Osteoblast (primary cell): ENCODE measurements around the gene FBXW11. TPM values are rescaled to one million over a fixed set of nuclear protein-coding genes. Genes with fewer than 3 reads are reported as not detected.
"Not testable (repeated sequence)": the region's sequence is repeated elsewhere in the genome, so short reads cannot be mapped to it uniquely, and the experiment has no call there.

Experiments used
- DNase-seq: peaks from one replicate; pipeline ENCODE4 v3.0.0; 2011; ENCODE audit warnings: low spot score, mixed read lengths; ENCODE audit not compliant: insufficient read length; ENCODE audit errors: missing footprints
- H2AFZ ChIP-seq: 2 replicates; pipeline ENCODE4 v1.6.0; 2011; ENCODE audit warnings: mild to moderate bottlenecking, low read length
- H3K27ac ChIP-seq: 2 replicates; pipeline ENCODE4 v1.5.1; 2011; ENCODE audit warnings: mild to moderate bottlenecking, low read depth, low read length, moderate library complexity
- H3K27me3 ChIP-seq: 2 replicates; pipeline ENCODE4 v1.6.0; 2012; ENCODE audit warnings: mild to moderate bottlenecking, control low read depth, inconsistent platforms, low read length, moderate library complexity; ENCODE audit not compliant: insufficient read depth
- H3K36me3 ChIP-seq: 2 replicates; pipeline ENCODE4 v1.5.1; 2011; ENCODE audit warnings: mild to moderate bottlenecking, low read length, control low read depth, moderate library complexity; ENCODE audit not compliant: insufficient read depth
- H3K4me1 ChIP-seq: 2 replicates; pipeline ENCODE4 v1.5.1; 2011; ENCODE audit warnings: mild to moderate bottlenecking, low read length, control low read depth, moderate library complexity; ENCODE audit not compliant: insufficient read depth
- H3K4me2 ChIP-seq: 2 replicates; pipeline ENCODE4 v1.6.0; 2011; ENCODE audit warnings: mild to moderate bottlenecking, low read length; ENCODE audit not compliant: insufficient read depth
- H3K4me3 ChIP-seq: fragments of 200-600 bp; sonication (generic); 3 replicates; pipeline ENCODE4 v1.5.1; 2012; ENCODE audit warnings: mild to moderate bottlenecking, low read length, inconsistent platforms; ENCODE audit not compliant: insufficient read depth
- H3K79me2 ChIP-seq: 2 replicates; pipeline ENCODE4 v1.6.0; 2012; ENCODE audit warnings: mild to moderate bottlenecking, low read length, control low read depth, inconsistent platforms; ENCODE audit not compliant: insufficient read depth
- H3K9me3 ChIP-seq: 2 replicates; pipeline ENCODE4 v1.5.1; 2011; ENCODE audit warnings: low read depth, low read length, control low read depth
- H4K20me1 ChIP-seq: 2 replicates; pipeline ENCODE4 v1.6.0; 2012; ENCODE audit warnings: mild to moderate bottlenecking, low read length, control low read depth; ENCODE audit not compliant: insufficient read depth
- CTCF ChIP-seq: IDR thresholded peaks from 2 replicates; pipeline ENCODE4 v1.5.1; 2011; ENCODE audit warnings: mild to moderate bottlenecking, low read depth, low read length, moderate library complexity; ENCODE audit errors: extremely low read depth
- total RNA-seq: library from RNA; depleted of rRNA; stranded (reverse); fragments of >200 nt; gene quantifications from 2 replicates; pipeline ENCODE4 v1.2.3, GENCODE V29; 2012

The FBXW11 gene
- total RNA-seq, 1 donor, result 76.7 TPM

DNA sequence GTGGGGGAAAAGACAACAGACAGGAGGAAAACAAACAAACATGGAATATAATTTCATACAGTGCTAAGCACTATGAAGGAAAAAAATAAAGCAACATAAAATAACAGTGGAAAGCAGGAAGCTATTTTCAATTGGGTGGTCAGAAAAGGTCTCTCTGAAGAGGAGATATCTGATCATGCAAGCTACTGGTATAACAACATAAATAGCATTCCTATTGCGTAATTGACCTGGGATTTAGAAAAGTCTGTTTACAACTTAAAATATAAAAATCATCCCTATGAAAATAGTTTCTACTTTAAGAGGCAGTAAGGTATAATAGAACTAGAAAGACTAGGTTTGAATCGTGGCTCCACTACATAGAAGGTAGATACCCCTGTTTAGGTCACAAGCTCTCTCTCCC lies 61.4 kb downstream of the FBXW11 start:
- Histone ChIP-seq H3K36me3 (peaks cover 2% of the 10 kb centered on the region), H3K79me2 (peaks cover 76% of the 10 kb centered on the region), H3K4me2 (no peak overlapping the region), H4K20me1 (peaks cover 55% of the 10 kb centered on the region), H3K4me1 (peaks cover 10% of the 10 kb centered on the region), H2AFZ (no peak overlapping the region), H3K27ac (no peak overlapping the region), H3K27me3 (no peaks in the 10 kb centered on the region), H3K4me3 (no peak overlapping the region), H3K9me3 (no peaks in the 10 kb centered on the region)
- no peak for TF ChIP-seq CTCF
- DNase-seq, result no peak

DNA sequence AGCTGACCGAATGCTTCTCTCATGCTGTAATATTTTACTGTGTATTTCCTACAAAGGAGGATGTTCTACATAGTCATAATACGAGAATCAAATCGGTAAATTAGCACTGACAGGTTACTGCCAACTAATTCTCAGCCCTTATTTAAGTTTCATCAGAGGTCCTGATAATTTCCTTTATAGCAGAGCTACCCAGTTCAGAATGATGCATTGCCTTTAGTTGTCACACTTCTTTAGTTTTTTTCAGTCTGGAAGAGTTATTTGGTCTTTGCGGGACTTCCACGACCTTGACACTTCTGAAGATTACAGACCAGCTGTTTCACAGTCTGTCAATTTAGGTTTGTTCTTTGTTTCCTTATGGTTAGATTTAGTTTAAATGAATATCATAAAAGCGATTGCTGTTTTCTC lies 64.3 kb downstream of the FBXW11 start:
- Histone ChIP-seq H4K20me1 (peaks cover 63% of the 10 kb centered on the region), H3K4me1 (peaks cover 10% of the 10 kb centered on the region), H3K79me2 (peaks cover 80% of the 10 kb centered on the region)
- not testable (repeated sequence) for H3K27ac ChIP-seq, H3K4me2 ChIP-seq, DNase-seq, H3K27me3 ChIP-seq, H3K4me3 ChIP-seq, H3K36me3 ChIP-seq, H2AFZ ChIP-seq, H3K9me3 ChIP-seq

DNA sequence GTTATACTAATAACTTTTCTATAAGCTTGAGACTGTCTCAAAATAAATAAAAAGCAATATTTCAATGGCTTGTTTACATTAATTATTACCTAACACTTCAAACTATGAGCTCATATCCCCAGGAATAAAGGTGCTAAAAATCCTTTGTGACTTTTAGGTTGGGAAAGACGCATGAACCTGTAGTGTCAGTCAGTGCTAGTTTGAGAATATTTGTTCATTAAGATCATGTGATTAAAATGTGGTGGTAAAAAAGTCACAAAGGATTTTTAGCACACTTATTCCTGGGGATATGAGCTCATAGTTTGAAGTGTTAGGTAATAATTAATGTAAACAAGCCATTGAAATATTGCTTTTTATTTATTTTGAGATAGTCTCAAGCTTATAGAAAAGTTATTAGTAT lies 64.8 kb downstream of the FBXW11 start:
- DNase-seq, H2AFZ ChIP-seq, H3K4me3 ChIP-seq, H3K9me3 ChIP-seq, H3K36me3 ChIP-seq, H3K27me3 ChIP-seq, H3K27ac ChIP-seq, H3K4me2 ChIP-seq: not testable (repeated sequence)
- peaks cover 61% of the 10 kb centered on the region for H4K20me1 ChIP-seq
- H3K79me2 ChIP-seq, result peaks cover 82% of the 10 kb centered on the region
- peaks cover 10% of the 10 kb centered on the region for H3K4me1 ChIP-seq

- H3K4me2 ChIP-seq, H3K27ac ChIP-seq, H3K4me1 ChIP-seq, H3K4me3 ChIP-seq, H3K36me3 ChIP-seq, H2AFZ ChIP-seq, H3K9me3 ChIP-seq, DNase-seq, H3K27me3 ChIP-seq: not testable (repeated sequence)
- H3K79me2 ChIP-seq, result peaks cover 83% of the 10 kb centered on the region
- H4K20me1 ChIP-seq, result peaks cover 60% of the 10 kb centered on the region
These were observed 65.2 kb downstream of the FBXW11 start for GRCh38 chr5:171941275-171941674.

DNA sequence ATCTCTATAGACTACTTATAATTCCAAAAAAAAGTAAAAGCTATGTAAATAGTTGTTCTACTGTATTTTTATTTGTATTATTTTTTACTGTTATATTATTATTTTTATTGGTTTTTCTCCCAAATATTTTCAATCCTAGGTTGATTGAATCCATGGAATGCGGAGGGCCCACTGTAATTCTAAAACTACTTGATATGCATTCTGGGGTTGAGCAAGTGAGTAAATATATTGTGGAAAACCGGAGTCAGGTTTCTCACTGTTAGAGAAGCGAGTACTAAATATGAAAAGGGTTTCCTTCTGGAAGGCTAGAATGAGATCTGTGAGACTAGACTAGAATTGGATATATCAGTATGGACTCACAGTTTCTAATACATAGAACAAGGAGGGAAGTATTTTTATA lies 66.5 kb downstream of the FBXW11 start:
- H3K4me2 ChIP-seq, result no peak overlapping the region
- no peaks in the 10 kb centered on the region for H3K27me3 ChIP-seq
- no peak overlapping the region for H2AFZ ChIP-seq
- H3K4me1 ChIP-seq, result peaks cover 3% of the 10 kb centered on the region
- H3K27ac ChIP-seq, result no peak overlapping the region
- no peak overlapping the region for H3K4me3 ChIP-seq
- H3K79me2 ChIP-seq, result peaks cover 81% of the 10 kb centered on the region
- DNase-seq, result no peak
- peaks cover 53% of the 10 kb centered on the region for H4K20me1 ChIP-seq
- H3K9me3 ChIP-seq, result no peaks in the 10 kb centered on the region
- peaks cover 2% of the 10 kb centered on the region for H3K36me3 ChIP-seq
- TF ChIP-seq CTCF, result no peak
